Activated T-cell treated with anti-CD3 and anti-CD28 coated beads, Interleukin-2, amount 50 U/mL, for 1 hour (primary cell): ENCODE data around the gene AGFG2.

ENCODE experiments used
- DNase-seq: peaks from one replicate; pipeline ENCODE4 v3.0.0-alpha.2; 2020

The AGFG2 gene

DNA sequence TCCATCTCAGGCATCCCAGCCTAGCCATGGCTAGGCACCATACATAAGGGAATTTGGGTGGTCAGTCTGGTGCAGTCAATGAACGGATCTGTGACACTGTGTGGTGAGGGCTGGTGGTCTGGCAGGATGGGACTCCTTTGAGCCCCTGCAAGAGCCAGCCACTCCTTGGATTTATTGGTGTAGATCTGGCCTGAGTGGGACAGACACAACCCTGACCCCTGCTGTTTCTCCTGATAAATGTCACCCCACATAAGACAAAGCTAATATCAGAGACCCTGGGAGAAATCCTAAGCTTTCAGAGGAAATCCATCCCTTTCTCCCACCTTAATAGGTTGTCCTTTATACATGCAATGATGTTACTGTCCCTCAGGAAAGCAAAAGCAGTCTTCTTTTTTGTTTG lies 49.4 kb downstream of the AGFG2 start:
- no peak for DNase-seq

DNA sequence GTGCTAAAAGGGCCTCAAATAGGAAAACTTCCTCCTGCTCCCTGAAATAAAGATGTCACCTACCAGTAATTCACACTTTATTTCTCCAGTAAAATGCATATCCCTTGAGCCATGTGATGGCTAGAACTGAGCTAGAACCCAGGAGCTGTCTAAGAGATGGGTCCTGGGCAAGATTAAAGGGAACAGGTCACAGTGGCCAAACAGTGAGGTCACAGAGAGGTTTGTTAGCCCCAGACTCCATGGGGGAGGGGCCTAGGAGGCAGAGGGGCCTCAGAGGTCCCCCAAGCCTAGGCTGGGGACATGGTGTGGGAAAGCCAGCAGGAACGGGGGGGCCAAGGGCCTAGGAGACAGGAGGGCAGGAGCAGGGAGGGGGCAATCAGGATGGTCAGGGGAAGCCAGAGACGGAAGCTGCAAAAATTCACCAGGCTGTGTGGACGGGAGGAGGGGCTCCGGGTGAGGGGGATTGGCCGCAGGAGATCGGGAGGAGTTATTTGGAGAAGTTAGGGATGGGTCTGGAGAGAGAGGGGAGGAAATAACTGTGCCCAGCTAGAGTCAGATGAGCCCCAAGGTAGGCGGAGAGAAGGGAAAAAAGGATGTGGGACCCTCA lies 50.4 kb downstream of the AGFG2 start:
- DNase-seq: no peak

DNA sequence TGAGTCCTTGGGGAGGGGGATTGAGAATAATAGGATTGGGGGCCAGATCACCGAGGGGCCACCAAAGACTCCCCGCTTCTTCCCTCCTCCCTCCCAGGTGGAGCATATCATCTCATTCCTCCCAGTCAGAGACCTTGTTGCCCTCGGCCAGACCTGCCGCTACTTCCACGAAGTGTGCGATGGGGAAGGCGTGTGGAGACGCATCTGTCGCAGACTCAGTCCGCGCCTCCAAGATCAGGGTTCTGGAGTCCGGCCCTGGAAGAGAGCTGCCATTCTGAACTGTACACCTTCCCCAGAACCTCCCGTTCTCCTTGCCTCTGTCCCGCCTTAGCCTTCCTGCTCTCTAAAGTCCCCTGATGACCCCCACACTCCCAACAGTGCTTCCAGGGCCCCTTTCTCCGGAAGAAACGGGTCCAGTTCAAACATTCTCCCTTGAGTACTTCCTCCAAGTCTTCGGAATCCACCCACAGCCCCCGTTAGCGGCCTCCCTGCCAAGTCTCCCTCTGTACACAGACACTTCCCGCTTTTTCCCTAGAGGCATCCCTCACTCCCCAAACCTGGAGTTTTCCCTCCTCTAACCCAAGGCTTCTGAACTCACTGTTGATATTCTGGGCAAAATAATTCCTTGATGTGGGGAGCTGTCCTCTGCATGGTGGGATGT lies 51.2 kb downstream of the AGFG2 start:
- DNase-seq: no peak

DNA sequence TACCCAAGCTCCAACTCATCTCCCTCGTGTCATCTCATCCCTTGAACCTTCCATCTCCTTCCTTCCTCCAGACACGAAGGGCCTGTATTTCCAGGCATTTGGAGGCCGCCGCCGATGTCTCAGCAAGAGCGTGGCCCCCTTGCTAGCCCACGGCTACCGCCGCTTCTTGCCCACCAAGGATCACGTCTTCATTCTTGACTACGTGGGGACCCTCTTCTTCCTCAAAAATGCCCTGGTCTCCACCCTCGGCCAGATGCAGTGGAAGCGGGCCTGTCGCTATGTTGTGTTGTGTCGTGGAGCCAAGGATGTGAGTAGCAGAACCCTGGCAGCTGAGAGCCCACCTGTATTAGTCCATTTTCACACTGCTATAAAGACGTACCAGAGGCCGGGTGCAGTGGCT lies 52.6 kb downstream of the AGFG2 start:
- DNase-seq: no peak

DNA sequence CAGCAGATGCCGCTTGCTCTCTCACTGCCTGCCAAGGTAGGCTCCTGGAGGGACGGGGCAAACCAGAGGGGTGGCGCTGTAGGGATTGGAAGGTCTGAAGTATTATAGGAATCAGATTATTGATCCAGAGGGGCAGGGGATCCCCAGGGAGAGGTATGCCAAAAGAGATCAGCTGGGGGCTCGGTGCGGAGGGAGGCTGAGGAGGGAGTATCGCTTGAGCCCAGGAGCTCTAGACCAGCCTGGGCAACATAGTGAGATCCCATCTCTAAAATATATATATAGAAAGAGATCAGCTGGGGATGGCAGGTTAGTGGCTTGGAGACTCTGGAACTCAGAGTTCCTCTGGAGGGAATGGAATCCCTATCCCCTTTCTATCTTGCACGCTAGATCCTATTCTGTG lies 56.2 kb downstream of the AGFG2 start:
- DNase-seq: no peak

DNA sequence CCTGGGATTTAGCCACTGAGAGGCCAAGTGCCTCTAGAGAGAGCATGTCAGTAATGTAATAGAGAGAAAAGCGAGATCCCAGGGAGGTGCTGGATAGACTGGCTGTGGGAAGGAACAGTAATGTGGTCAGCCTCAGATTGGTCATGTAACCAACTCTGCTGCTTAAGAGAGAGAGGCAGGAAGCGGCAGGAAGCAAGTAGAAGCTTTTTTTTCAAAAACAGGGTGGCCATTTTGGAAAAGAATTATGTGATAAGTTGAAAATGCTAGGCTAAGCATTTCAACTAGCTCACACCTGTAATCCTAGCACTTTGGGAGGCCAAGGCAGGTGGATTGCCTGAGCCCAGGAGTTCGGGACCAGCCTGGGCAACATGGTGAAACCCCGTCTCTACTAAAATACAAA lies 59.4 kb downstream of the AGFG2 start:
- no peak for DNase-seq

DNA sequence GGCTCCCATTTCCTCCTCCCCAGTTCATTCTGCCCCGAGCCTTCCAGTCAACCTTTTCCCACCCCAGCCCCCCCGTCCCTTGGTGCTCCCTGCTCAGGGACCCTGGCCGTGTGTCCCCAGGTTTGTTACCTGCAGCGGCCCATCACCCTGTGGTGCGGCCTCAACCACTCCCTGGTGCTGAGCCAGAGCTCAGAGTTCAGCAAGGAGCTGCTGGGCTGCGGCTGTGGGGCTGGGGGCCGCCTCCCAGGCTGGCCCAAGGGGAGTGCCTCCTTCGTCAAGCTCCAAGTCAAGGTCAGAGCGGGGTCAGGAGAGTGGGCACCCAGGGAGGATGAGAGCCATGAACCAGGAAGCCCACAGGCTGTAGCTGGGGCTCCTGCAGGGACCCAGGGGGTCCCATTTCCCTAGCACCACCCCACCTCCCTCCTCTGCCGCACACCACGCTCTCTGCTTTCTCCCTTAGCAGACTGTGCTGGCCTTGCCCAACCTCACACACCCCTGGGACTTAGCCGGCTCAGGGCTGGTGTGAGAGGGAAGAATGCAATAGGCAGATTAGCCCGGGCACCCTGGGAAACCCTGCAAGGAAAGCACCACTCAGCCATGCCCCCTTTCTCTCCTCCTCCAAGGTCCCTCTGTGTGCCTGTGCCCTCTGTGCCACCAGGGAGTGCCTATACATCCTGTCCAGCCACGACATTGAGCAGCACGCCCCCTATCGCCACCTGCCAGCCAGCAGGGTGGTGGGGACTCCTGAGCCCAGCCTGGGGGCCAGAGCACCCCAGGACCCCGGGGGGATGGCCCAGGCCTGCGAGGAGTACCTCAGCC lies 61.1 kb downstream of the AGFG2 start:
- DNase-seq: no peak

DNA sequence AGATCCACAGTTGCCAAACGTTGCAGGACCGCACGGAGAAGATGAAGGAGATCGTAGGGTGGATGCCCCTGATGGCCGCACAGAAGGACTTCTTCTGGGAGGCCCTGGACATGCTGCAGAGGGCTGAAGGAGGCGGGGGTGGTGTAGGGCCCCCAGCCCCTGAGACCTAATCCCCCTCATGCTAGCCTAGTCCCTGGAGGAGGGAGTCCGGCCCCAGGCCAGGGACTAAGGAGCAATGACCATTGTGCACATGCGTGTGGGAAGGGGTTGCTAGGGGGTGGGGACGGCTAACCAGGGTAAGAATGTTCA lies 61.7 kb downstream of the AGFG2 start:
- DNase-seq: no peak

DNA sequence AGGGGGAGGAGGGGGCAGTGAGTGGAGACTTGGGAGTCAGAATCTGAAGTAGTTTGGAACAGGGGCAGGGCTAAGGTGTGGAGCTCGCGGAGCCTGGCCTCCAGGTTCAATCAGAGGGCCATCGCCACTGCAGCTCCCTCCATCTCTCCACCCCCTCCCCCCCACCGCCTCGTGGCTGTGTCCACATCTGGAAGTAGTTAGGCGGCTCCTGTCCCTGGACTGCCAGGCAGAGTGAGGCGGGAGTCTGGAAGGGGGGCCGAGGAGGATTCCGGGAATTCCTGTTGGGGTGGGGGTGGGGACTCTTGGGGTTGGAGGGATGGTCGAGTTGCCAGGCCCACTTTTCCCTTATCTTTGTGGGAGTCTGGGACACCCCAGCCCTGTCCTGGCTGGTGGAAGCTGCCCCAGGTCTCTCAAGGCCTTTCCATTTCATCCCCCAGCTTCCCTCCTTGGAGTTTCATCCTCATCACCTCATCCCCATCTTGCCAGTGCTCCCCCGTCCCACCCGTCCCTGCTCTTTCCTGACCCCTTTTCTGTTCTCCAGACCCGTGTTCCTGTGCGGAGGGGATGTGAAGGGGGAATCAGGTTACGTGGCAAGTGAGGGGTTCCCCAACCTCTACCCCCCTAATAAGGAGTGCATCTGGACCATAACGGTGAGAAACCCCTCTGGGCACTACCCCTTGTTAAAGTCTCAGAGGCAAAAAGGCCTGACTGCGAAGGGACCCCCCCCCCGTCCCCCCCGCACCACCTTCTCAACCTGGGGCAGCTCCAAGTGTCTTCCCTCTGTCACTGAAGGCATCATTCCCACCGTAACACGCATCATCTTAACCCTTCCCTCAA lies 64.1 kb downstream of the AGFG2 start:
- no peak for DNase-seq

DNA sequence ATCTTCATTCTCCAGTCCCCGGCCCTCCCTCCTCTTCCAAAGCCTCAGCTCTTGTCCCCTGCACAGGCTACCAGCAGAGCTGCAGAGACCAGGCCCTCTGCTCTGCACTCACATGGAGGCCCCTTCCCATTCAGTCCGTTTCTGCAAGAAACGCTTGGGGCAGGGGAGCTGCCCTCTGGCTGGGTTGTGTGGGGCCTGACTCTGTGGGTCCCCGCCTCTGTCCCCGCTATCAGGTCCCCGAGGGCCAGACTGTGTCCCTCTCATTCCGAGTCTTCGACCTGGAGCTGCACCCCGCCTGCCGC lies 64.7 kb downstream of the AGFG2 start:
- no peak for DNase-seq

DNA sequence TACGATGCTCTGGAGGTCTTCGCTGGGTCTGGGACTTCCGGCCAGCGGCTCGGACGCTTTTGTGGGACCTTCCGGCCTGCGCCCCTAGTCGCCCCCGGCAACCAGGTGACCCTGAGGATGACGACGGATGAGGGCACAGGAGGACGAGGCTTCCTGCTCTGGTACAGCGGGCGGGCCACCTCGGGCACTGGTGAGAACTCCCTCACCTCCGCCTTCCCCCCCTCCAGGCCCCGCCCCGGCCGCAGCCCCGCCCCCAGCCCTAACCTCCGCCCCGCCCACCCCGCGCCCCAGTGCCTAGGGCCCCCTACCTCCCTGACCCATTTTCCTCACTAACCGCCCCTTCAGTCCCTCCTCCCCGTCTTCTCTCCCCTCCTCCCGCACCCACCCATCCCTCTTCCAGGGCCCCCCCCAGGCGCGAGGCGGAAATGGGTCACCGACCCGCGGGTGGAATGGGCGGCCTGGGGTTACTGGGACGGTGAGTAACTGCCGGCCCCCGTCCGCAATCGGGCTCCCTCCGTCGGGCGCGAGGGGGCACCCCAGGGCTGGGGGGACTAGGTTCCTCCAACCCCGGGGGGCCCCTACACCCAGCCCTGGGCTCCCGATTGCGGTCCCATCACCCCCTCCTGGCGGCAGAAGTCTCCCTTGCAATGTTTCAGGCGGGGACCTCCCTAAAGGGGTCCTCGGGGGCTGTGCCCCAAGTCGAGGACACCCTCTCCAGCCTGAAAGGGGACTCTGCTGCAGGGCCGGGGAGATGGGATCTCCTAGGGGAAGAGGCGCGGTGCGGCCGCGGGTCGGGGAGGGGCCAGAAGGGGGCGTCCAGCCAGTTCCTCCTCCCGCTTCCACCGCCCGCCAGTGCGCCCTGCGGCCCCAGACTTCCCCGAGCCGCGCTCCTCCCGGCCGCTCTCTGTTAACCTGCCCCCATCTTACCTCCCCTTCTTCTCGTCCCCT lies 65.3 kb downstream of the AGFG2 start:
- DNase-seq: peak; percentile 77

DNA sequence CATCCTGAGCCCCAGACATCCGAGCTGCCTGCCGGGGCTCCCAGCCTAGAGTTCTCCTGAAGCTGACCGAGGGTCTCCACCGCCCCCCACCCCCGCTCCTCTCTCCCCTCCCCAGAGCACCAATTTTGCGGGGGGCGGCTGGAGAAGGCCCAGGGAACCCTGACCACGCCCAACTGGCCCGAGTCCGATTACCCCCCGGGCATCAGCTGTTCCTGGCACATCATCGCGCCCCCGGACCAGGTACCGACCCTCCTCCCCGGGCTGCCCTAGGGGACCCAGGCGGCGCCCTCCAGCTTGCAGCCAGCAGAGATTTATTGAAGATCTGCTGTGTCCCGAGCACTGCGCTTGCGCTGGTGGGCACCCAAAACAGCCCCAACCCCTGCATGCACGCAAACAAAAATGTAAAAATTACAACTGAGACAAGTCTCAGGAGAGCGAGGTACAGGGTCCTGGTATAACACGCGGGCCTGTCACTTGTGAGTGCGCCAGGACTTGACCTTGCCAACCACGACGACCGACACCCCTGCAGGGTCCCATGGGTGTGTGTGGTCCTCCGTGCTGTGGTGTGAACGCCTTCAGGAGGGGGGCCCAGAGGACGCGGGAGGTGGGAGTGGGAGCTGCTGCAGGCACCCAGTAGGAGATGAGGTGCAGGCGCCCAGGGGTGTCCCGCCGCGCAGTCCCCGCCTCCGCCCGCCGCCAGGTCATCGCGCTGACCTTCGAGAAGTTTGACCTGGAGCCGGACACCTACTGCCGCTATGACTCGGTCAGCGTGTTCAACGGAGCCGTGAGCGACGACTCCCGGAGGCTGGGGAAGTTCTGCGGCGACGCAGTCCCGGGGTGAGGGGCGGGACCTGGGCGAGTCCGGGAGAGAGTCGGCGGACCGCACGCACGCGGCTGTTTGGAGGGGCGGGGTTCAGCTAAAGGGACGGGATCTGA lies 66.2 kb downstream of the AGFG2 start:
- DNase-seq: peak; percentile 44

DNA sequence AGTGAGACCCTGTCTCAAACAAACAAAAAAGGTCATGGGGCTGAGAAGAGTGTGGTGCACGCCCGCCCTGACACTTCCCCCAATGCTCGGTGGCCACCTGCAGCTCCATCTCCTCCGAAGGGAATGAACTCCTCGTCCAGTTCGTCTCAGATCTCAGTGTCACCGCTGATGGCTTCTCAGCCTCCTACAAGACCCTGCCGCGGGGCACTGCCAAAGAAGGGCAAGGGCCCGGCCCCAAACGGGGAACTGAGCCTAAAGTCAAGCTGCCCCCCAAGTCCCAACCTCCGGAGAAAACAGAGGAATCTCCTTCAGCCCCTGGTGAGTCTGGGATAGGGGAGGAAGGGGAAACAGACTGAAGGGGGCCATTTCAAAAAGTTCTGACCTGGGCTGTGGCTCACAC lies 67.3 kb downstream of the AGFG2 start:
- no peak for DNase-seq

DNA sequence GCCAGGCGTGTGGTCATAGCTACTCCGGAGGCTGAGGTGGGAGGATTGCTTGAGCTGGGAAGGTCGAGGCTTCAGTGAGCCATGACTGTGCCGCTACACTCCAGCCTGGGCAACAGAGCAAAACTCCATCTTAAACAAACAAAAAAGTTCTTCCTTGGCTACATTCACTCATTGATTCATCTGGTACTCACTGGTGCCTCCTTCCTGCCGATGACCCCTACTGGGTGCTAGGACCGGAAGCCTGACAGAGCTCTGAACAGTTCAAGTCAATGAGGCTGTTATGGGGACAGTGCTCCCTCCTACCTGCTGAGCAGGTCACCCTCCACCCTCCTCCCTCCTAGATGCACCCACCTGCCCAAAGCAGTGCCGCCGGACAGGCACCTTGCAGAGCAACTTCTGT lies 68.1 kb downstream of the AGFG2 start:
- no peak for DNase-seq

DNA sequence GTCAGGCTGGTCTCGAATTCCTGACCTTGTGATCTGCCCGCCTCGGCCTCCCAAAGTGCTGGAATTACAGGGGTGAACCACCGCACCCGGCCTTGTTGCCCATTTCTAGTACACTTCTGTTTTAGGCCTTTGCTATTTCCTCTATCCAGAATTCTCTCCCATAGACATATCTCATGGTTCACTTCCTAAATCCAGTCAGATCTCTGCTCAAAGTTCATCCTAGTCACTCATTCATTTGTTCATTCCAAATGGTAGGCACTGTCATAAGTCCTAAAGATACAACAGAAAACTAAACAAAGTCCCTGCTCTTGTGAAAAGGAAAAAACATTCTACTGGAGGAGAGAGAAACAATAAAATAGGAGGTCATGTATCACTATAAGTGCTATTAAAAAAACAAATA lies 71.0 kb downstream of the AGFG2 start:
- no peak for DNase-seq

DNA sequence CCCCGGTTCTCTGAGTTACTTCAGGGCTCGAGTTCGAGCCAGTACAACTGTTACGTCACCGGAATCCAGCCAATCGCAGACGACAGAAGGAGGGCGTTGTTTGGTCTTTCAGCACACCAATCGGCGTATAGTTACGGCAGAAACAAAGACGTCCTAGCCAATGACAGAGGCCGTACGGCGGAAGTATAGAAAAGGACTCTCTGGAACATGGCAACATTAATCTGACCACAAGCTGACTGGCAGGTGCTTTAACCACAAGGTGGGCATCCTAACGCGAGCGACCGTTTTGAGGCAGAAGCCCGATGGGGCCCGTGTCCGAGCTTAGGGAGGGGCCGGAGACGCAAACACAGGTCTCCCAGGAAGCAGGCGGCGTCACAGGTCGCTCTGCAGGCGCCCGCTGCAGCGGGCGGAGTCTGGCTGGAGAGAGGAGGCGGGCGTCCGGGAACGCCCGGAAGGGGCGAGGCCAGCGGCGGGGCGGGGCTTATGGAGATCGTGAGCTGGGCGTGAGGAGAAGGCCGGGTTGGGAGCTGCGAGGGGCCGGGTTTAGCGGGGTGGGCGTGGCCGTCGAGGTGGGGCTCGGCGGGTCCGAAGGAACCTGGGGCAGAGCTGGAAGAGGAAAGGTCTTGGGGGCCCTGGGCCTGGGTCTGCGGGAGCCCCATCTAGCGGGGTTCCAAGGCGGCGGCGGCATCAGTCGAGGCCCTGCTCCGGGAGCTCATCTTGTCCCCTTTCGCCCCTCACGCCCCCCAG lies 73.2 kb downstream of the AGFG2 start, which contains the start of gene MOSPD3:
Gene MOSPD3 (plus strand): TSS at position 558 of the 747 bp plus-strand sequence. CDS start 252 bp downstream, outside the sequence.
- DNase-seq: peak; percentile 99

DNA sequence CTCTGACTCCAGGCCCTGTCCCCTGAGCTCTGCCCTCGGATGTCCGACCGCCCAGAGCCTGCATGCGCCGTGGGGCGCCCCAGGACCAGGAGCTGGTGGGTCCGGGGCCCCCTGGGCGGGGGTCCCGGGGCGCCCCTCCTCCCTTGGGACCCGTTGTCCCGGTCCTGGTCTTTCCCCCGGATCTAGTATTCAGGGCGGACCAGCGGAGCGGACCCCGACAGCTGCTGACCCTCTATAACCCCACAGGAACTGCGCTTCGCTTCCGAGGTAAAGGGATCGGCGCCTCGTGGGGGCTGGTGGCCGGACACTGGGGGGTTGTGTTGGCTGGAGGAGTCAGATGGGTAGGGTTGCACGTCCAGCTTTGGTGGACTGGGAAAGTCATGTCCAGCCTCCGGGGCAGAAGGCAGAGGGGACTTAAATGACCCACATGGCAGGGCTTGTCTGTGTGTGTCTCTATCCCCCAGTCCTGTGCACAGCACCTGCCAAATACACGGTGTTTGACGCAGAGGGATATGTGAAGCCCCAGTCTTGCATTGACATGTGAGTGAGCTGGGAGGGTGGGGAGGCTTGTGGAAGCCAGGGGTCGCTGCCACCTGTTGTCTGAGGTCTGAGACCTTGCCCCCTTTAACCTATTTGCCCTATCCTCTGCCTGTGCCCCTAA lies 73.9 kb downstream of the AGFG2 start:
- DNase-seq: peak; percentile 42

DNA sequence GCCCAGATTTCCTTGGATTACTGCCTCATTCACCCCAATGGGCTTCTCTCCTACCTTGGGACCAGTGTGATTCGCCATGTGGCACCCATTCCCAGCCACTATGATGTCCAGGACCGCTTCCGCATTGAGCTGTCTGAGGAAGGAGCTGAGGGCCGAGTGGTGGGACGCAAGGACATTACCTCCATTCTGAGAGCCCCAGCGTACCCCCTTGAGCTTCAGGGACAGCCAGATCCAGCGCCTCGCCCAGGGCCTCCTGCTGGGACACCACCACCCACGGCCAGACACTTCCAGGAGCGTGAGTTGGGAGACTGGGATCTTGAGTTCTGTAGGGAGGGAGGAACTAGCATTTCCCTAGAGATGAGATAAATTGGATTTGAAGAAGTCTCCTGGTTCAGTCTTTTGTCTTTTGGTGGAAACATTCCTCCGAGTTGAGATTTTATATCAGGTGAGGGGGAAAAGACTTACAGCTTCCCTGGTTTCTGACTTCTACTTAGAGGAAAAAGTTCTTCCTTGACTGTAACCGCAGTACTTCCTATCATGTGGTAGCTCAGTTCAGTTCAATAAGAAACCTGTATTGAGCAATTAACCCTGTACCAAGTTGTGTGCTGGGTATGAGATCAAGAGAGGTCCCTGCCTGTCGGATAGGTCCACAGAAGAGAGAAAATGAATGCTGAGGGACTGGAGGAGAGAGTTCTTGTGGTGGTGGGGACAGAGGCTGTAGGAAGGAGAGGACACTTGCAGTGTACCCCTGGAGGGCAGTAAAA lies 74.6 kb downstream of the AGFG2 start:
- DNase-seq: no peak

DNA sequence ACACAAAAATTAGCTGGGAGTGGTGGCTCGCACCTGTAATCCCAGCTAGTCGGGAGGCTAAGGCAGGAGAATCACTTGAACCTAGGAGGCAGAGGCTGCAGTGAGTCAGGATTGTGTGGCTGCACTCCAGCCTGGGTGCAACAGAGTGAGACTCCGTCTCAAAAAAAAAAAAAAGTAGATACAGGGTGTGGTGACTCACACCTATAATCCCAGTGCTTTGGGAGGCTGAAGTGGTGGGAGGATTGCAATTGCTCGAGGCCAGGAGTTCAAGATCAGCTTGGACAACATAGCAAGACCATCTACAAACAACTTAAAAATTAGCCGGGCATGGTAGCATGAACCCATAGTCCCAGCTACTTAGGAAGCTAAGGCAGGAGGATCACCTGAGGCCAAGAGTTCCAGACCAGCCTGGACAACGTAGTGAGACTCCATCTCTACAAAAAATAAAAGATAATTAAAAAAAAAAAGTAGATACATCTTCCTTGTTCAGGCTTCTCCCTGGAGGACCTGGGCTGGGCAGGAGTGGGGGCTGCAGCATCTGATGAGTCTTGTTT lies 75.4 kb downstream of the AGFG2 start:
- DNase-seq: no peak
